Sigmoid colon (tissue), 7 donors: ENCODE measurements around the gene VIL1. TPM values are rescaled to one million over a fixed set of nuclear protein-coding genes. Genes with fewer than 3 reads are reported as not detected.
A peak's percentile ranks its signal among the peaks of the same experiment; 100 is the strongest.

Source experiments
- DNase-seq: peaks from one replicate; pipeline ENCODE4 v3.0.0-alpha.2; 2019
- H3K27ac ChIP-seq, 4 donors: fragments of 200-600 bp; sonication (generic); one replicate each; pipeline ENCODE4 v1.5.1; 2016 to 2019; ENCODE audit warnings: mild to moderate bottlenecking in 1 of 4
- H3K27me3 ChIP-seq, 3 donors: fragments of 200-600 bp; sonication (generic); one replicate each; pipeline ENCODE4 v1.5.1; 2019; ENCODE audit warnings: mild to moderate bottlenecking in 1 of 3
- H3K36me3 ChIP-seq, 4 donors: fragments of 200-600 bp; sonication (generic); one replicate each; pipeline ENCODE4 v1.5.1; 2016 to 2019
- H3K4me1 ChIP-seq, 4 donors: fragments of 200-600 bp; sonication (generic); one replicate each; pipeline ENCODE4 v1.5.1; 2017 to 2019
- H3K4me3 ChIP-seq, 4 donors: fragments of 200-600 bp; sonication (generic); one replicate each; pipeline ENCODE4 v1.5.1; 2017 to 2019; ENCODE audit warnings: mild to moderate bottlenecking in 2 of 4, moderate library complexity in 1 of 4
- H3K9me3 ChIP-seq, 4 donors: fragments of 200-600 bp in 3 of 4; sonication (generic) in 3 of 4; one replicate each; pipeline versions ENCODE4 v1.5.1 to v1.6.1; 2013 to 2019
- EP300 ChIP-seq, 4 donors: sonication (generic); formaldehyde crosslinking; IDR thresholded peaks; one replicate each; pipeline ENCODE4 v1.6.1; 2017; ENCODE audit warnings: antibody characterized with exemption in 4 of 4
- POLR2A ChIP-seq, 2 donors: fragments of 450-650 bp; IDR thresholded peaks; one replicate each; pipeline ENCODE4 v1.6.1; 2016; ENCODE audit warnings: antibody characterized with exemption in 2 of 2, mild to moderate bottlenecking in 2 of 2, moderate library complexity in 2 of 2
- POLR2AphosphoS5 ChIP-seq, 4 donors: sonication (generic); formaldehyde crosslinking; IDR thresholded peaks; one replicate each; pipeline ENCODE4 v1.6.1; 2017; ENCODE audit warnings: antibody characterized with exemption in 4 of 4
- WGBS, 2 donors: extraction: QIAGEN DNeasy Blood & Tissue Kit; methylation state at CpG; one replicate each; pipeline ENCODE4 v1.1.7; 2013; 5-methylcytosine and 5-hydroxymethylcytosine counted together
- intact Hi-C: fragments of 100-400 bp; cut with DNase I; formaldehyde crosslinking; loops from one replicate; pipeline ENCODE4 v1.15.1; 2023
- polyA plus RNA-seq, 3 donors: library from polyadenylated mRNA; stranded (reverse); fragments of 200-250 nt; gene quantifications; one replicate each; pipeline ENCODE4 v1.2.3, GENCODE V29; 2013
- total RNA-seq, 4 donors: library from RNA; depleted of rRNA; stranded (reverse); fragments of >200 nt; gene quantifications; one replicate each; pipeline ENCODE4 v1.1.0, GENCODE V29; 2016
- TF ChIP-seq, protein P1 (sequence below), 4 experiments: fragments of 450-650 bp in 3 of 4; fragments of 200-600 bp in 1 of 4; IDR thresholded peaks; one replicate each; pipeline ENCODE4 v1.5.1; 2016 to 2019; ENCODE audit warnings: antibody characterized with exemption in 4 of 4, mild to moderate bottlenecking in 3 of 4, moderate library complexity in 2 of 4
- donor health status: healthy with polysubstance abuse.
- donor health status: Bipolar disorder and iron deficiency.
- donor health status: healthy.

VIL1 gene
- total and polyA plus RNA-seq, 7 donors: 0.71 to 172 (median 111) TPM; not detected in 2

DNA sequence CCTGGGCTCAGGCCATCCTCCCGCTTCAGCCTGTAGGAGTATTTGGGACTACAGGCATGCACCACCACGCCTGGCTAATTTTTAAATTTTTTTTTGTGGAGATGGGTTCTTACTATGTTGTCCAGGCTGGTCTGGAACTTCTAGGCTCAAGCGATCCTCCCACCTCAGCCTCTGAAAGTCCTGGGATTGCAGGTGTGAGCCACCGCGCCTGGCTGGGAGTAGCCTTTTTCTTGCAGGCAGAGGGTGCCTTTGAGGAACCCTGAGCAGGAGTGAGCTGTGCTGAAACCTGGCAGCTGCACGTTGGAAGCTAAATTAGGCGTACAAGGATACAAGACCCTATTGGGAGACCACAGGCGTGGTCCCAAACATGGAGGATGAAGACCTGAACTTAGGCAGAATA is 11.2 kb upstream of the VIL1 start:
- H3K27ac ChIP-seq: peak overlapping the region; percentile 88 to 92 (median 90)
- no peaks in the 10 kb centered on the region for H3K9me3 ChIP-seq
- H3K4me3 ChIP-seq: no peak overlapping the region
- peaks cover 0 to 32% (median 24%) of the 10 kb centered on the region in 4 donors for H3K4me1 ChIP-seq
- no peaks in the 10 kb centered on the region for H3K27me3 ChIP-seq
- no peak for TF ChIP-seq POLR2A (IDR thresholded peaks at IDR 0.05)
- no peak for TF ChIP-seq EP300 (IDR thresholded peaks at IDR 0.05)
- TF ChIP-seq, protein P1, sequence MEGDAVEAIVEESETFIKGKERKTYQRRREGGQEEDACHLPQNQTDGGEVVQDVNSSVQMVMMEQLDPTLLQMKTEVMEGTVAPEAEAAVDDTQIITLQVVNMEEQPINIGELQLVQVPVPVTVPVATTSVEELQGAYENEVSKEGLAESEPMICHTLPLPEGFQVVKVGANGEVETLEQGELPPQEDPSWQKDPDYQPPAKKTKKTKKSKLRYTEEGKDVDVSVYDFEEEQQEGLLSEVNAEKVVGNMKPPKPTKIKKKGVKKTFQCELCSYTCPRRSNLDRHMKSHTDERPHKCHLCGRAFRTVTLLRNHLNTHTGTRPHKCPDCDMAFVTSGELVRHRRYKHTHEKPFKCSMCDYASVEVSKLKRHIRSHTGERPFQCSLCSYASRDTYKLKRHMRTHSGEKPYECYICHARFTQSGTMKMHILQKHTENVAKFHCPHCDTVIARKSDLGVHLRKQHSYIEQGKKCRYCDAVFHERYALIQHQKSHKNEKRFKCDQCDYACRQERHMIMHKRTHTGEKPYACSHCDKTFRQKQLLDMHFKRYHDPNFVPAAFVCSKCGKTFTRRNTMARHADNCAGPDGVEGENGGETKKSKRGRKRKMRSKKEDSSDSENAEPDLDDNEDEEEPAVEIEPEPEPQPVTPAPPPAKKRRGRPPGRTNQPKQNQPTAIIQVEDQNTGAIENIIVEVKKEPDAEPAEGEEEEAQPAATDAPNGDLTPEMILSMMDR (IDR thresholded peaks at IDR 0.05): no peak
- TF ChIP-seq POLR2AphosphoS5 (IDR thresholded peaks at IDR 0.05): peak in 2 of 4 donors; percentile 3 to 31
- peak; percentile 70 for DNase-seq
- intact Hi-C loops: loop anchor here (2.0 to 10.0 kb wide), 7 partner anchors 59 to 980 kb away; partner anchors contain the start of genes BCS1L, CNOT9, DNPEP and USP37
- peaks cover 11 to 25% (median 21%) of the 10 kb centered on the region in 4 donors for H3K36me3 ChIP-seq
- 68 to 81% methylated on average over 8 of the region's 8 CpGs for WGBS, 2 donors

DNA sequence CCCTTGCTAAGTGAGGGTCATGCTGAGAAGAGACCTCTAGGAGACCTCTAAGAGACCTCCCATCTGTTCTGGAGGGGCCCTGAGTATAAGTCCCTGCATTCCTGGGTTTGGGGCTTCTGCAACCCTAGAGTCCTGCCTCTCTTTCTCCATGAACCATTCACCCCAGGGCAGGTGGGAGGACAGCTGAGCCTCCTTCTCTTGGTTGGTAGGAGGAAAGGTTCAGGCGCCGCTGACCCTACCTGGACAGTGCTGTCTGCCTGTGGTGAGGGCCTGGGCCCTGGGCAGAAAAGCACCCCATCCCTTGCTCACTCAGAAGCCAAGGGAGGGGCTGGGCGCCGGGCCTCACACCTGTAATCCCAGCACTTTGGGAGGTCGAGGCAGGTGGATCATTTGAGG is 604 bp upstream of the VIL1 start:
- TF ChIP-seq EP300 (IDR thresholded peaks at IDR 0.05) (no peak), POLR2AphosphoS5 (IDR thresholded peaks at IDR 0.05) (no peak), POLR2A (IDR thresholded peaks at IDR 0.05) (no peak)
- TF ChIP-seq, protein P1 (IDR thresholded peaks at IDR 0.05): no peak
- H3K9me3 ChIP-seq: no peaks in the 10 kb centered on the region
- no peaks in the 10 kb centered on the region for H3K36me3 ChIP-seq
- no peak overlapping the region for H3K4me3 ChIP-seq
- DNase-seq: no peak
- H3K4me1 ChIP-seq: no peaks in the 10 kb centered on the region
- WGBS, 2 donors: 51 to 79% methylated on average over 5 of the region's 5 CpGs
- intact Hi-C loops: no loop called here
- no peak overlapping the region for H3K27ac ChIP-seq
- no peaks in the 10 kb centered on the region for H3K27me3 ChIP-seq

DNA sequence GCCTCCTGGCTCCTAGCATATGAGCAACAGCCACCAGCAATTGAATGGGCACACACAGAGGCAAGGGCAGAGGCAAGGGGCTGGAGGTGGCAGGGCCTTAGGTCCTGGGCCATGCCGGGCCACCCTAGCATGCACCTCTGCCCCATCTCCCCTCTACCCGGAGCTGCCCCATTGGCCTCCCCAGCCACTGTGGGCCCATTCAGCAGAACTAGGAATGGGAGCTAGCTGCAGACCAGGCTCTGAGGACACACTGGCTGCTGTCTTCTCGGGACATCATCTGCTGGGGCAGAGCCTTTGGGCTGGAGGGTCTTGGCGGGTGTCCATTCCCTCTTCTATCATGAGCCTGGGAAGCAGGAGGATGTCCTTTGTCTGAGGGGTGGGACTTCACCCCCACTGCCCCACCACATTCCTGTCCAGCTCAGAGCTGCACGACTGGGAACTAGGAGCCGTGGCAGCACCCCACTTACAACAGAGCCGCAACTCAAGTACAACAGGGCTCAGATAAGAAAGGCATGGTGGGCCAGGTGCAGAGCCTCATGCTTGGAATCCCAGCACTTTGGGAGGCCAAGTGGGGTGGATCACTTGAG is 800 bp downstream of the VIL1 start:
- 14 to 64% methylated on average over 7 of the region's 7 CpGs for WGBS, 2 donors
- Histone ChIP-seq H3K27me3 (no peaks in the 10 kb centered on the region), H3K36me3 (no peaks in the 10 kb centered on the region), H3K27ac (no peak overlapping the region), H3K4me3 (no peak overlapping the region), H3K4me1 (no peaks in the 10 kb centered on the region), H3K9me3 (no peaks in the 10 kb centered on the region)
- intact Hi-C loops: no loop called here
- DNase-seq: no peak
- no peak for TF ChIP-seq POLR2AphosphoS5 (IDR thresholded peaks at IDR 0.05)
- TF ChIP-seq, protein P1 (IDR thresholded peaks at IDR 0.05): no peak
- no peak for TF ChIP-seq POLR2A (IDR thresholded peaks at IDR 0.05)
- TF ChIP-seq EP300 (IDR thresholded peaks at IDR 0.05): no peak

DNA sequence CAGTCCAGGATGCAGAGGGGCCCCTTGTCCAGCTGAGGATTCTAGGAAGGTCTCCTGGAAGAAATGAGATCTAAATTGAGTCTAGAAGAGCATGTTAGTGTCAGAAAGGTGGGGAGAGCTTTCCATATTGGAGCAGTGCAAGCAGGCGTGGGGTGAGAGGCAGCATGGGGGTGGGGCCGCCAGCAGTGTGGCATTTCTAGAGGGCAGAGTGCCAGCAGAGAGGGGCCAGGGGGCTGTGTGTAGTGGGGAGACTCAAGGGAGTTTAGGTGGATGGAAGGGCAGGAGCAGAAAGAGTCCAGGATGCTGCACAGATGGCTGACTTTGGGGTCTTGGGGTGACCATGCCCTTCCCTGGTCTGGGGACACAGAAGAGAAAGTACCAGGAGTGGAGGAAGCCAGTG is 2.1 kb downstream of the VIL1 start:
- no peaks in the 10 kb centered on the region for H3K9me3 ChIP-seq
- no peaks in the 10 kb centered on the region for H3K27me3 ChIP-seq
- DNase-seq: no peak
- no peak overlapping the region for H3K27ac ChIP-seq
- H3K4me3 ChIP-seq: no peak overlapping the region
- WGBS, 2 donors: 26 to 73% methylated on average over 2 of the region's 2 CpGs
- H3K36me3 ChIP-seq: no peaks in the 10 kb centered on the region
- H3K4me1 ChIP-seq: no peaks in the 10 kb centered on the region
- intact Hi-C loops: no loop called here
- TF ChIP-seq, protein P1 (IDR thresholded peaks at IDR 0.05): no peak
